ENCODE measurements around the gene PRSS27.
"Not testable (repeated sequence)": the region's sequence is repeated elsewhere in the genome, so short reads cannot be mapped to it uniquely, and the experiment has no call there.

Gene PRSS27

GRCh38 chr16:2698103-2698870, 21.7 kb downstream of the PRSS27 start:
- no peak for DNase-seq
- Histone ChIP-seq H3K4me3 (ENCODE audit: insufficient read depth, low read depth, low read length, poor library complexity, severe bottlenecking) (no peak overlapping the region), H3K27ac (ENCODE audit: insufficient read depth, low read length, poor library complexity, severe bottlenecking) (no peak overlapping the region), H3K27me3 (replicated peaks; ENCODE audit: control insufficient read depth, insufficient read depth, low read length, poor library complexity, severe bottlenecking) (no peaks in the 10 kb centered on the region), H3K9me3 (ENCODE audit: control insufficient read depth, low read length) (no peaks in the 10 kb centered on the region), H3K36me3 (ENCODE audit: control insufficient read depth, insufficient read depth, low read length) (peaks cover 64% of the 10 kb centered on the region), H3K4me1 (ENCODE audit: control insufficient read depth, insufficient read depth, low read length, poor library complexity, severe bottlenecking) (no peaks in the 10 kb centered on the region)

GRCh38 chr16:2697401-2697948, 22.5 kb downstream of the PRSS27 start:
- H3K4me1 ChIP-seq (ENCODE audit: control insufficient read depth, insufficient read depth, low read length, poor library complexity, severe bottlenecking), result no peaks in the 10 kb centered on the region
- H3K27me3 ChIP-seq (replicated peaks; ENCODE audit: control insufficient read depth, insufficient read depth, low read length, poor library complexity, severe bottlenecking), result no peaks in the 10 kb centered on the region
- H3K4me3 ChIP-seq (ENCODE audit: insufficient read depth, low read depth, low read length, poor library complexity, severe bottlenecking), result no peak overlapping the region
- no peaks in the 10 kb centered on the region for H3K9me3 ChIP-seq (ENCODE audit: control insufficient read depth, low read length)
- H3K27ac ChIP-seq (ENCODE audit: insufficient read depth, low read length, poor library complexity, severe bottlenecking), result no peak overlapping the region
- peaks cover 56% of the 10 kb centered on the region for H3K36me3 ChIP-seq (ENCODE audit: control insufficient read depth, insufficient read depth, low read length)
- DNase-seq, result no peak

GRCh38 chr16:2696601-2697250, 23.3 kb downstream of the PRSS27 start:
- not testable (repeated sequence) for H3K27me3 ChIP-seq (replicated peaks; ENCODE audit: control insufficient read depth, insufficient read depth, low read length, poor library complexity, severe bottlenecking); DNase-seq; H3K4me1 ChIP-seq (ENCODE audit: control insufficient read depth, insufficient read depth, low read length, poor library complexity, severe bottlenecking); H3K9me3 ChIP-seq (ENCODE audit: control insufficient read depth, low read length); H3K4me3 ChIP-seq (ENCODE audit: insufficient read depth, low read depth, low read length, poor library complexity, severe bottlenecking); H3K27ac ChIP-seq (ENCODE audit: insufficient read depth, low read length, poor library complexity, severe bottlenecking)
- peaks cover 50% of the 10 kb centered on the region for H3K36me3 ChIP-seq (ENCODE audit: control insufficient read depth, insufficient read depth, low read length)

- H3K27ac ChIP-seq (ENCODE audit: insufficient read depth, low read length, poor library complexity, severe bottlenecking), result no peak overlapping the region
- no peaks in the 10 kb centered on the region for H3K9me3 ChIP-seq (ENCODE audit: control insufficient read depth, low read length)
- H3K27me3 ChIP-seq (replicated peaks; ENCODE audit: control insufficient read depth, insufficient read depth, low read length, poor library complexity, severe bottlenecking), result no peaks in the 10 kb centered on the region
- no peak for DNase-seq
- H3K36me3 ChIP-seq (ENCODE audit: control insufficient read depth, insufficient read depth, low read length), result peaks cover 20% of the 10 kb centered on the region
- H3K4me1 ChIP-seq (ENCODE audit: control insufficient read depth, insufficient read depth, low read length, poor library complexity, severe bottlenecking), result no peaks in the 10 kb centered on the region
- no peak overlapping the region for H3K4me3 ChIP-seq (ENCODE audit: insufficient read depth, low read depth, low read length, poor library complexity, severe bottlenecking)
Observed at GRCh38 chr16:2692948-2693651, 26.9 kb downstream of the PRSS27 start.

GRCh38 chr16:2692251-2692947, 27.6 kb downstream of the PRSS27 start:
- H3K27me3 ChIP-seq (replicated peaks; ENCODE audit: control insufficient read depth, insufficient read depth, low read length, poor library complexity, severe bottlenecking), result no peaks in the 10 kb centered on the region
- H3K36me3 ChIP-seq (ENCODE audit: control insufficient read depth, insufficient read depth, low read length), result peaks cover 13% of the 10 kb centered on the region
- no peak overlapping the region for H3K4me3 ChIP-seq (ENCODE audit: insufficient read depth, low read depth, low read length, poor library complexity, severe bottlenecking)
- no peak for DNase-seq
- no peaks in the 10 kb centered on the region for H3K9me3 ChIP-seq (ENCODE audit: control insufficient read depth, low read length)
- H3K27ac ChIP-seq (ENCODE audit: insufficient read depth, low read length, poor library complexity, severe bottlenecking), result no peak overlapping the region
- H3K4me1 ChIP-seq (ENCODE audit: control insufficient read depth, insufficient read depth, low read length, poor library complexity, severe bottlenecking), result peaks cover 5% of the 10 kb centered on the region

- Histone ChIP-seq H3K4me3 (ENCODE audit: insufficient read depth, low read depth, low read length, poor library complexity, severe bottlenecking) (no peak overlapping the region), H3K4me1 (ENCODE audit: control insufficient read depth, insufficient read depth, low read length, poor library complexity, severe bottlenecking) (peaks cover 13% of the 10 kb centered on the region), H3K27me3 (replicated peaks; ENCODE audit: control insufficient read depth, insufficient read depth, low read length, poor library complexity, severe bottlenecking) (no peaks in the 10 kb centered on the region), H3K27ac (ENCODE audit: insufficient read depth, low read length, poor library complexity, severe bottlenecking) (no peak overlapping the region), H3K9me3 (ENCODE audit: control insufficient read depth, low read length) (no peaks in the 10 kb centered on the region), H3K36me3 (ENCODE audit: control insufficient read depth, insufficient read depth, low read length) (peaks cover 6% of the 10 kb centered on the region)
- no peak for DNase-seq
Observed at GRCh38 chr16:2691491-2692248, 28.4 kb downstream of the PRSS27 start.

GRCh38 chr16:2690852-2691251, 29.2 kb downstream of the PRSS27 start:
- Histone ChIP-seq H3K9me3 (ENCODE audit: control insufficient read depth, low read length) (no peaks in the 10 kb centered on the region), H3K27ac (ENCODE audit: insufficient read depth, low read length, poor library complexity, severe bottlenecking) (no peak overlapping the region), H3K4me1 (ENCODE audit: control insufficient read depth, insufficient read depth, low read length, poor library complexity, severe bottlenecking) (peaks cover 14% of the 10 kb centered on the region), H3K27me3 (replicated peaks; ENCODE audit: control insufficient read depth, insufficient read depth, low read length, poor library complexity, severe bottlenecking) (no peaks in the 10 kb centered on the region), H3K4me3 (ENCODE audit: insufficient read depth, low read depth, low read length, poor library complexity, severe bottlenecking) (no peak overlapping the region), H3K36me3 (ENCODE audit: control insufficient read depth, insufficient read depth, low read length) (peaks cover 4% of the 10 kb centered on the region)
- DNase-seq, result no peak

GRCh38 chr16:2689968-2690801, 29.8 kb downstream of the PRSS27 start:
- DNase-seq, result no peak
- peaks cover 4% of the 10 kb centered on the region for H3K36me3 ChIP-seq (ENCODE audit: control insufficient read depth, insufficient read depth, low read length)
- H3K4me1 ChIP-seq (ENCODE audit: control insufficient read depth, insufficient read depth, low read length, poor library complexity, severe bottlenecking), result peaks cover 14% of the 10 kb centered on the region
- H3K27me3 ChIP-seq (replicated peaks; ENCODE audit: control insufficient read depth, insufficient read depth, low read length, poor library complexity, severe bottlenecking), result no peaks in the 10 kb centered on the region
- H3K9me3 ChIP-seq (ENCODE audit: control insufficient read depth, low read length), result no peaks in the 10 kb centered on the region
- H3K4me3 ChIP-seq (ENCODE audit: insufficient read depth, low read depth, low read length, poor library complexity, severe bottlenecking), result no peak overlapping the region
- no peak overlapping the region for H3K27ac ChIP-seq (ENCODE audit: insufficient read depth, low read length, poor library complexity, severe bottlenecking)

All from effector memory CD4-positive, alpha-beta T cell (primary cell).